Stimulated activated CD4-positive, alpha-beta T cell treated with anti-CD3 and anti-CD28 coated beads, Interleukin-4, amount 100 ng/mL, for 24 hours (primary cell): ENCODE measurements around the gene HNRNPH3.

Experiments used
- DNase-seq: peaks from one replicate; pipeline ENCODE4 v3.0.0-alpha.2; 2020

HNRNPH3 gene

DNA sequence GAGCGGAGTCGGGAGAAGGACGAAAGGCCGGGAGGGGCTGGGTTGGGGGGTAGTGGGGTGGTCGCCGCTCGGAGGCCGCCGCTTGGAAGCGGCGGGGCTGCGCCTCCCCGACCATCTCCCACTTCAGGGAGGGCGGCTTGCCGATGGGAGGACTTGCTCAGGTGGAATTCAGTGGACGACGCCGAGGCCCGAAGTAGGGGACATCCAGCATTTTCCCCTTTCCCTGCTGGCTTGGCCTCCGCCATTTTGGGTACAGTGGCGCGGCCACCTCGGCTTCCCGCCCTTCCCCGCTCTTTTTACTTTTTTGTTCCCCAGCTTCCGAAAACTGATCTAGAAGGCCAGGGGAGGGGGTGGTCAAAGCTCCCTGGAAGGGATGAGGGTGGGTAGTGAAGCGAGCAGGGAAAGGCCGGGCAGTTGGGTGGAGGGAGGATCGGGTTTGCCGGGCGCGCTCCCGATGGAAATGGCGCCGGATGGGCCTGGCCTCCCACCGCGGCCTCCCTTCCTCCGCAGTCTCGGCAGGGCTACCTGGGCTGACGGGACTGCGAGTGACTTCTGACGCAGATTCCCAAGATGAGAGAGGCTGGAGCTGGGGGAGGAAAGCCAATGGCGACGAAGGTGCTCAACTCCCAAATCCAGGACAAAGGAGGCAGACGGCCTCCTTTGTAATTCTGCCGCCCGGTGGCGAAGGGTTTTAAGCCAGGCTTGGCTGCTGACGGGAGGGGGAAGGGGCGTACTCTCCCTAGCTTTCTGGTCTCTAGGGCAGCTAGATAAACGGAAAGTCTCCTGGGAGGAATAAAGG lies 594 bp downstream of the HNRNPH3 start, which contains the start of gene PBLD:
TSS of gene PBLD (minus strand) at position 670 of the 799 bp plus-strand sequence. CDS start 26,084 bp downstream, outside the sequence.
- peak; percentile 66 for DNase-seq

DNA sequence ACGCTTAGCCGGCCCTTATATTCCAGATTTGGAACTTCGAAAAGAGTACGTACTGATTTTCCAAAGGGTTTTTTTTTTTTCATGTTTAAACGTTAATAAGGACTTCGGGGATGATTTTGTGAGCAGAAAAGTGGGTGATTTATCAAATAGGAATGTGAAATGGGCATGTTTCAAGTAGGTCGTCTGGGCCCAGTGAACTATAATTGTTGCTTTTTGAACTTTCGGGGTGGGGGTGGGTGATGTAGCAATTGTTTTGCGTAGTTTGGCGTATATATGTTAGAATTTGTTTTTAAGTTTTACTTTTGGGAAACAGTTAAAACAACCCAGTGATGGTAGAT lies 1.2 kb downstream of the HNRNPH3 start:
- no peak for DNase-seq

DNA sequence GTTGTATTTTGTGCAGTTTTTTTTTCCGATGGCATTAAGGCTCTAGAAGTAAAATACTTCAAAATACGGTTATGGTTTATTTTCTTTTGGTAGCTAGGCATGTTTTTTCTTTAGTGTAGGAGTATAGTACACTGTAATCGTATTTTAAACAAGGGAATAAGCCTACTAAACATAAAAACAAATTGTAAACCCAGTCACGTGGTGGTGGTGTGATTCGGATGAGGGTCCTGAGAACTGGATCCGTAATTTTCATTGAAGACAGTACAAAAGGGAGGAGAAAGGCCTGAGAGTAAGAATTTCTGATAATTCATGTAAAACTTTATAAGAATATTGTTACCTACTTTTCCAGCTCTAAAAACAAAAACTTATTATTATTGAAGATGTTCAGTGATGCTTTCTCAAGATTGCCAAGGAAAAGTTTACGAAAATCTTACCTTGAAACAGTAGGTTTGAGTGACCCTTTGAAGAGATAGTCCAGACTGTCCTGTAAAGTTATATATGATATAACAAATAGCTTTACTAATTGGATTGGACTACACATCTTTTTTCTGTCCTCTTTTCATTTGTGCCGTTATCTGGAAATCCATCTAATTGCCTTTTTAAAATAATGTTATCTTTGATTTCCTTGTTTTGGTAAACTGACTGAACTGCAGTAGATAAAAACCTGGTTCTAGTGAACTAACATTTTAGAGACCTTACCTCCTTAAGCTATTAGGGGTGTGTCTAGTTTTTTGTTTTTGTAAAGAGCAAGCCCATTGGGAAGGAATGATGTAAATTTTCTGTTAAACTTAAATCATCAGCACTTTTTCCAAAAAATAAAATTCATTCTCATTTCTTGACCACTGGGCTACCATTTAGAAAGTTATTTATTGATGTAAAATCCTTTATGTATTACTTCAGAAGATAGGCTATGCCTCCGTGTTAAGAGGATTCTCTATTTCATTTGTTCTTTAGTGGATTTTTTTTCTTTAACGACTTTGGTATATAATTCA lies 1.9 kb downstream of the HNRNPH3 start:
- no peak for DNase-seq

DNA sequence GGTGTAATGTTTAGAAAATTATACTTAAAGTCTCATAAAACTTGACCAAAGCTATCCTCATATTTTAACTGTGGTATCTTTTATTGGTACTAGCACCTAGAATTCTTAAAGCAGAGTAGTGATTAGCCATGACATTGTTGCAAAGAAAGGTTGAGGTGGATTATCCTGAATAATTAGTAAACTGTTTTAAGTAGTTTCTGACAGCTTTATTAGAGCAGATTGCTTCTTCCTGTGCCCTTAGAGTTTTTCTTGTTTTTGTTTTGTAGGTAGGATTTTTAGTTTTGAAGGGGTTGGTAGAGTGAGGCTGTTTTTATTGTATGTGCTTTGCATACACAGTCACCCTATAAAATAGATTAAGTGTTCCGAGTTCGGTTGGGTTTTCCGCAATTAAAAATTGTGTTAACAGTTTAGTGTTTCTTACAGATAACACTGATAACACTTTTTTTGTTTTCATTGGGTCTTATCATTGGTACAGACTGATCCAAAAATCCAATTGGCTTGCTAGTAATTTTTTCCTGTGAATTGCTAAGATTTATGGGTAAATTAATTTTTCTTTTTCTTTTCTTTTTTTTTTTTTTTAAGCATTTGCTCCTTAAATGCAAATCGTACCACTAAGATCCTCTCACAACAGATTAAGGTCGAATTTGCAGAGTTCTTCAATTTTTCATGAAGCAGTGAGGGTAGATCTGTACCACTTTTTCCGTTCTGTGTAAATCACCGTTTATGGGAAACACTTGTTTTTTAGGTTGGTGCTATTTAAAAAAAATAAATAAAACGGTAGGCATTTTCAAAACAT lies 3.0 kb downstream of the HNRNPH3 start:
- no peak for DNase-seq

DNA sequence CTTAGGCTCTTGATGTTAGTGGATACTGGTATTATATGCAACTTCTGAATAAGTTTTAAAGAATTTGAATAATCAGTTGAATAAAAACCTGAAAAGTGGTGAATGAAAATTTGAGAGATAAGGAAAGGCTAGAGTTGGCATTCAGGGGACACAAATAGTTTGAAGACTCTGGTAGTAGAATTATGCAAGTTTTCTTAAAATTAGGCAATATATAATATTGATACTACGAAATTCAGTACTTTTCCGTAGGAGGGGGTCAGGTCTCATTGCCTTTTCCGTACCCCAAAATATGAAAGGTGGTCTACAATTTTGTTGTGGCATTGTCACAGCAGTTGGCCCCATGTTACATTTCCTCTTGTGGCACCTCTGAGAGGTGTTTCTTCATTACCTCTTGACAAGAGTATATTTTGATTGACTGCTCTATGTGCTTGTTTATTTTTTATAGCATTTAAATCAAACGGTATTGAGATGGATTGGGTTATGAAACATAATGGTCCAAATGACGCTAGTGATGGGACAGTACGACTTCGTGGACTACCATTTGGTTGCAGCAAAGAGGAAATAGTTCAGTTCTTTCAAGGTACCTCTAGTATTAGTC lies 5.0 kb downstream of the HNRNPH3 start:
- no peak for DNase-seq

DNA sequence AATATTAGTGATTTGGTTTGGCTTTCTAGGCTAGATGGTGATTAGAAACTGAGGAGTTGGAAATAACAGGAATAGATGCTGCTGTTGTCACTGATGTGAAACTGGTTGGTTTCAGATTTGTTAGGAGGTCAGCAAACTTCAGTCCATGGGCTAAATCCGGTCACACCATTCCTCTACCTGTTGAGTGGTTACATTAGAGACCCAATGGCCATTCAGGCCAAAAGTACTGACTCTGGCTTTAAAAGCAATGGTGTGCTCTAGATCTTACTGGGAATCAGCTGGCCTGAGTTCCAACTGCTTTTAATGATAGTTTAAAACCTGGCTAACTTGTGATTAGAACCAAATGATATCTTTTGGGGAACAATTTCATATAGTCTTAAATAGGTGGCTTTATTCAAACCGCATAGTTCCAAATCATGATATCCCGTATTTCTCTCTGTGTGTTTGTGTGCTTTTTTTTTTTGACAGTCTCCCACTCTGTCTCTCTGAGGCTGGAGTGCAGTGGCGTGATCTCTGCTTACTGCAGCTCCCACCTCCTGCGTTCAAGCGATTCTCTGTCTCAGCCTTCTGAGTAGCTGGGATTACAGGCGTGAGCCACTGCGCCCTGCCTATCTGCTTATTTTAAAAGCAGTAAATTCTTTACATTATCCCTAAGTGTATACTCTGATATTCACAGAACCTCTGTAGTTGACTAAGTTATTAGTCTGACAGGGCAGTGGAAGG lies 8.7 kb downstream of the HNRNPH3 start:
- no peak for DNase-seq

DNA sequence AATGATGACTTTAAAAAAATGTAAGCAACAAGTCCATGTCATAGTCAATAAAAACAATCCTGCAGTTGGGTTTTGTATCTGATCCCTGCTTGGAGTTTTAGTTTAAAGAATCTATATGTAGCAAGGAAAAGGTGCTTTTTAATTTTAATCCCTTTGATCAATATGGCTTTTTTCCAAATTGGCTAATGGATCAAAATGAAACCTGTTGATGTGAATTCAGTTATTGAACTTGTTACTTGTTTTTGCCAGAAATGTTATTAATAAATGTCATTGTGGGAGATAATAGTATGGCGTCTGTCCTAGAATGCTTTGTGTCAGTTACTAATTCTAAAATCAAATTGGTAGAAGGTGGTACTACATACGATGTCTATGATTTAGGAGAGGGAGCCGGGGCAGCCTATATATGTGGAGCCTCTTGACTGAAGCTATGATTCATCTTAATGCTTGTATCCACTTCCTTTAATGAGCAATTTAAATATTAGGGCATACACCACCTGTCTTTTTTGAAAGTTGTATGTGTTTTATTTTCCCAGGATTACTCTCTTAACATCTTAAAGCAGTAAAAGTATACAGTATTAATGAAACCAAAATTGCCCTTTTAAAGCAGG lies 11.1 kb downstream of the HNRNPH3 start:
- no peak for DNase-seq

DNA sequence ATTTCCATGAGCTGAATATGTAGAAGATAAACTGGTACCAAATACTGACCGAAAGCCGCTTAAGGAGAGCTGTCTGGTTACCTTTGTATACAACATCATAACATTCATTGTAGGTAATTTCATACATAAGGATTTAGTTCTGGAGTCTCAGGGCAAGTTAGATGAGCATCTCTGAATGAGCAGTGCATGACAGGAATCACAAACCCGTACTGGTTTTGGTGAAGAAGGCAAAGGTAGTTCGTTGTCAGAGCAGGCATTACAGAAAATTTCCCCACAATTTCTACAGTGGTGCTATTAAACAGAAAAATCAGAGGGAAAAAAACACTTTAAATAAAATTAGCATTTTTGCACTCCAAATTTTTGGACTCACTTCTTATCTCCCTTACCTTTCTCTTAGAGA lies 13.8 kb downstream of the HNRNPH3 start:
- no peak for DNase-seq

DNA sequence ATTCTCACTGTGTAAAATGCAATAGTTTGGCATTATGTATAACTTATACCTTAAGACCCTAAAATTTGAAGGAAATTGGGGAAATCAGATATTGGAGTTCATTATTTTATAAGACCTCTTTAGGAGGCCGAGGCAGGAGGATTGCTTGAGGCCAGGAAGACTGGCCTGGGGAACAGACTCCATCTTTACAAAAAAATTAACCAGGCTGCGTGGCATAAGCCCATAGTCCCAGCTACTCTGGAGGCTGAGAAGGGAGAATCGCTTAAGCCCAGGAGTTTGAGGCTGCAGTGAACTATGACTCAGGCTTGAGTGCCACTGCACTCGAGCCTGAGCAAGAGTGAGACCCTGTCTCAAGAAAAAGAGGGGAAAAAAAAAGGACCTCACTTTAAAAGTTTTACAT lies 14.9 kb downstream of the HNRNPH3 start:
- no peak for DNase-seq

DNA sequence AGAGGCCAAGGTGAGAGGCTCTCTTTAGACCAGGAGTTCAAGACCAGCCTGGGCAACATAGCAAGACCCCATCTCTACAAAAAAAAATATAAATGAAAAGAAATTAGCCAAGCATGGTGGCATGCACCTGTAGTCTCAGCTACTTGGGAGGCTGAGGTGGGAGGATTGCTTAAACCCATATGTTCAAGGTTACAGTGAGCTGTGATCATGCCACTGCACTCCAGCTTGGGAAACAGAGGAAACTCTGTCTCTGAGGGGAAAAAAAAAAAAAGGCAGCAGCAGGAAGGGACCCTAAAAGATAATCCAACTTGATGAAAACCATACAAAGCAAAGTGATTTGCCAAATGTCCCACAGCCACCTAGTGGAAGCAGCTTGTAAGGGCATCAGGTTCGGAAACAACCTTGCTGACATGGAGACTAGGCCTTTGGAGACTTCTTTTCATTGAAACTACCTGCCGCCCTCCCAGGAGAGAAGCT lies 16.4 kb downstream of the HNRNPH3 start:
- peak; percentile 59 for DNase-seq

DNA sequence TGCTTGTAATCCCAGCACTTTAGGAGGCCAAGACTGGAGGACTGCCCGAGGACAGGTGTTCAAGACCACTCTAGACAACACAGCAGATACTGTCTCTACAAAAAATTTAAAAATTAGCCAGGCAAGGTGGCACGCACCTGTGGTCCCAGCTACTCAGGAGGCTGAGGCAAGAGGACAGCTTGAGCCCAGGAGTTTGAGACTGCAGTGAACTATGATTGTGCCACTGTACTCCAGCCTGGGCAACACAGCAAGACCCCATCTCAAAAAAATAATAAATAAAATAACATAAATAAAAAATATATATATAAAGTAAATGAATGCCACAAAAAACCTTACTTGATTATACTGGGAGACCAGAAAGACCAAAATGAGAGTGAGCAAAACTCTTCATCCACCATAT lies 21.7 kb downstream of the HNRNPH3 start:
- no peak for DNase-seq

DNA sequence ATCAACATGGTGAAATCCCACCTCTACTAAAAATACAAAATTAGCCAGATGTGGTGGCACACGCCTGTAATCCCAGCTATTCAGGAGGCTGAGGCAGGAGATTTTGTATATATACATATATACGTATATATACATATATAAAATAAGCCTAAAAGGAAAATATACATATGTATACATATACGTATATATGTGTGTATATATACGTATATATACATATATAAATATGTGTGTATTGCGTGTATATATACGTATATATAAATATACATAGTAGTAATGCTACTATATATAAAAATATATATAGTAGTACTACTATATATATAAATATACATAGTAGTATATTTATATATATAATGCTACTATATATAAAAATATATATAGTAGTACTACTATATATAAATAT lies 27.3 kb downstream of the HNRNPH3 start:
- no peak for DNase-seq

DNA sequence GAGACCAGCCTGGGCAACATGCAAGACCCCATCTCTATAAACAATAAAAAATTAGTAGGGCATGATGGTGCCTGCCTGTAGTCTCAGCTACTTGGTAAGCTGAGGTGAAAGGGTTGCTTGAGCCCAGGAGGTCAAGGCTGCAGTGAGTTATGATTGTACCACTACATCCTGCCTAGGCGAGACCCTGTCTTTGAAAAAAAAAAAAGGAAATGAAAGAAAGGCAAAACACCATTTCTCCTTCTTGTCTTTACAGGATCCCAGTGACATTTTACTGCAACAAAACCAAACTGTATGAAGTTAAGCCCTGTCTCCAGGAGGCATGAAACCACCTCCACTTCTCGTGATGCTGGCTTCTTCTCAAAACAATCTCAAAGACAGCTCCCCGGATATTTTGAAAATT lies 30.7 kb downstream of the HNRNPH3 start:
- DNase-seq, result no peak

DNA sequence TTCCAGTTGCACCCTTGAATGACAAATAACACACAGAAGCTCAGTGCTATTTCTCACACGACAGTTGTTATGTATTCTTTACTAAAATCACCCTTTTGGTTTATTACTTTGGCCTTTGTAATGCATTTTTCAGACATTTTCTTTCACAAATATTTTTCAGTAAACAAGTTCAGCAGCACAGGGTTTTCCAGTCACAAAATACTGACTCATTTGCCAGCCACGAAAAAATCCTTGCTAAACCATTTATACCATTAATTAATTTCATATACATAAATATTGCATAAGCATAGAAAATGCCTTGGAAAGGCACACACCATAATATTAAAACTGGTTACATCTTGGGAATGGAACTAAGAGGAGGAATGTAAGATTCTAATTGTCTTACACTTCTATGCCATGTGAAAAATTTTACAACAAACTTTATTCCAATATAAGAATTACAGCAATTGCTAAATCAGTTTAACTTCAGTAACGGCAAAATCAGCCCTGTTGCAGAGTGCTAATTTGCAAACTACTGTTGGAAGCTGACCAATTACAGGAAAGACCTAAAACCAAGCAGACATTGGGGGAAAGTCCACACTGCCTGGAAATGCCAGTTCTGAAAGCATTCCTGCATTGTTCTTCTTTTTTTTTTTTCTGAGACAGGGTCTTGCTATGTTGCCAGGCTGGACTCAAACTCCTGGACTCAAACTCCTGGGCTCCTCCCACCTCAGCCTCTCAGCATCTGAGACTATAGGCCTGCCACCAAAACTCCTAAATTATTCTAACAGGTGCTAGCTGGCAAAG lies 32.4 kb downstream of the HNRNPH3 start:
- no peak for DNase-seq

DNA sequence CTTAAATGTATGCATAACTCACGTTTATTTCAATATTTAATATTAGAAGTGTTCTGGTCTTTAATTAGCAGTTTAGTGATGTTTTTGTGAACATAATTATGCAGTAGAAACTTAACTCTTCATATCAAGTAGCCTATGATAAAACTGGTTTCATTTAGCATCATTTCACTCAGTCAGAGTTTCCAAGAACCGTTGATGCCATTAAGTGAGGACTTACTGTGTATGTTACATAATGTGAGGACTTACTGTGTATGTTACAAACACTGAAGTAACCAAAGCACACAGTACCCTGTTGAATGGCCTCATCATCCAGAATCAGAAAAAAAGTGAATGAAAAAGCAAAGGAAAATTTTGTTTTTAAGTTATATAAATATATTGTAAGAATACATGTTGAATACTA lies 33.7 kb downstream of the HNRNPH3 start:
- DNase-seq, result no peak

DNA sequence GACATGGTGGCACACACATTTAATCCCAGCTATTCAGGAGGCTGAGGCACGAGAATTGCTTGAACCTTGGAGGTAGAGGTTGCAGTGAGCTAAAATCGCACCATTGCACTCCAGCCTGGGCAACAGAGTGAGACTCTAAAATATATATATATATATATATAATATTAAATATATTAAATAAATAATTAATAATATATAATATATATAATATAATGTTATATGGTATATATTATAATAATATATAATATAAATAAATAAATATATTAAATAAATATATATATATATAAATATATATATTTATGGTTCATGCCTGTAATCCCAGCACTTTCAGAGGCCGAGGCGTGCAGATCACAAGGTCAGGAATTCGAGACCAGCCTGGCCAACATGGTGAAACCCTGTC lies 34.7 kb downstream of the HNRNPH3 start:
- DNase-seq, result no peak

DNA sequence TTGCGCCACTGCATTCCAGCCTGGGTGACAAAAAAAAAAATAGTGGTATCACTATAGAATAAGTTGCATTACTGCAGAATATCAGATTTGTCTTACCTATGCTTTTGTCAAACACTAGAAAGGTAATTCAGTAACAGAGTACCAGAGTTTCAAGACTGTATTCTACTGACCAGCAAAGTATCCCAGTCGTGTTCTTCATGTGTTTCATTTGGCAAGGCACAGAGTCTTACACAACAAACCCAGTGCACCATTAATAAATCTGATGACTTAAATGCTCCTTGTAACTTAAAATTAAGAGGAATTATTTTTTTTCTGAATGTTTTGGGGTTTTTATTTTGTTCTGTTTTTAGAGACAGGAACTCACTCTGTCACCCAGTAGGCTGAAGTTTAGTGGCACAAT lies 35.3 kb downstream of the HNRNPH3 start:
- no peak for DNase-seq

DNA sequence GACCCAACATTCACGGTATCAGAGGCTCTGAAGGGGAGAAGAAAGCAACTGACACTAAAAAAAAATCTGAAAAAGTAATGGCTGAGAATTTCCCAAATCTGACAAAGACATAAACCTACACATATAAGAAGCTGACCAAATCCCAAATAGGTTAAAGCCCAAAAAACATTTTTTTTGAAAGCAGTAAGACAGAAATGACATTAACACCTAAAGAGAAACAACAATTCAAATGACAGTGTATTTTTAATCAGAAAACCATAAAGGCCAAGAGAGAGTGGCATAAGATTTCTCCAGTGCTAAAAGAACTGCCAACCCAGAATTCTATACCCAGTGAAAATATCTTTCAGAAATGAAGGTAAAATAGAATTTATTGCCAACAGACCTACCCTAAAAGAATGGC lies 39.7 kb downstream of the HNRNPH3 start:
- no peak for DNase-seq

DNA sequence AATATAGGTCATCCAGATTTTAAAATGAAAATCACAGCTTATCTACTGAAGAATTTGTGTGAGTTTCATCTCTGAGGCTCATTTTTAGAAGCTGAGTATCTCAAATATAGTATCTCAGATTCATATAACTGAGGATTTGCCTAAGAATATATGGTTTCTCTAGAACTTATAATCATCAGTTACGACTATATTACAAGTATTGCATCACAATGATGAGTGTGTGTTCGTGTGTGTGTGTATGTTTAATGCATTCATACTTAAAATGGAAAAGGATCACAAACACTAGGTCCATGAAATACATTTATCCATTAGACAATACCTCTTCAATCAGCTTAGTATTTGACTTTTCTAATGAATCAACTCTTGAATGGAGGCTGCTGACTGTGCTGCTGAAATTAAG lies 53.9 kb downstream of the HNRNPH3 start:
- DNase-seq, result no peak
